ENCODE data around the gene C1QL3. TPM values are rescaled to one million over a fixed set of nuclear protein-coding genes. Genes with fewer than 3 reads are reported as not detected.

Gene C1QL3
- total and polyA plus RNA-seq, 10 of the 15 experiments (the other 5 are each of a cell fraction or from before 2014, with no cell fraction given), result 0.03 to 1.2 (median 0.50) TPM

DNA sequence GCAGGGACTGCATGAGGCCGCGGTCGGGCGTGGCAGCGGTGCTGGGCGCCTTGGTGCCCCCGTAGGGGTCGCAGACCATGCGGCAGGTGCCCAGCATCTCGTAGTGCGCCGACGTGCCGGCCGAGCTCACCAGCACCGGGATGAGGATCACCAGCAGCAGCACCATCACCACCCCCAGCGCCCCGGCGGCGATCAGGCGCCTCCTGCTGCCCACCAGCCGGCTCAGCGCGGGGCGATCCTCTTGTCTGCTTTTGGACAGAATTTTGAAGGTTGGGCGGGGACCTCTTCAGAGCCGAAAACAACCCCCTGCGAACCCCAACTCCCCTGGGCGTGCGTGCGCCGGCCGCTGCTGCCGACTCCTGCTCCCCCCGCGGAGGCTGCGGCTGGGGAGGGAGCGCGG, 779 bp downstream of the C1QL3 start:
- WGBS (ENCODE audit: insufficient coverage, insufficient replicate concordance, low lambda C conversion rate, missing lambda C conversion rate), result 2% methylated on average over 26 of the region's 39 CpGs
- in situ Hi-C loops (cut with MboI) (no loop called here), intact Hi-C loops (cut with micrococcal nuclease; ENCODE audit: unreplicated experiment) (no loop called here)
- TF ChIP-seq SIX5 (IDR thresholded peaks at IDR 0.05; ENCODE audit: low read depth, low read length, severe bottlenecking) (no peak), BHLHE40 (IDR thresholded peaks at IDR 0.05; ENCODE audit: borderline replicate concordance in 1 of 2, low read depth in 2 of 2, low read length in 1 of 2) (0 out of 4 replicates have a peak, but pooled peaks of 1 of the 2 experiments have one; percentile 11), RAD21 (IDR thresholded peaks at IDR 0.05; ENCODE audit: insufficient read depth, low read depth, low read length) (peak; percentile 47), SMC3 (IDR thresholded peaks at IDR 0.05; ENCODE audit: borderline replicate concordance, low read length) (peak; percentile 32; the same call in 1 of the 2 replicates)
- TF ChIP-seq, protein P1, sequence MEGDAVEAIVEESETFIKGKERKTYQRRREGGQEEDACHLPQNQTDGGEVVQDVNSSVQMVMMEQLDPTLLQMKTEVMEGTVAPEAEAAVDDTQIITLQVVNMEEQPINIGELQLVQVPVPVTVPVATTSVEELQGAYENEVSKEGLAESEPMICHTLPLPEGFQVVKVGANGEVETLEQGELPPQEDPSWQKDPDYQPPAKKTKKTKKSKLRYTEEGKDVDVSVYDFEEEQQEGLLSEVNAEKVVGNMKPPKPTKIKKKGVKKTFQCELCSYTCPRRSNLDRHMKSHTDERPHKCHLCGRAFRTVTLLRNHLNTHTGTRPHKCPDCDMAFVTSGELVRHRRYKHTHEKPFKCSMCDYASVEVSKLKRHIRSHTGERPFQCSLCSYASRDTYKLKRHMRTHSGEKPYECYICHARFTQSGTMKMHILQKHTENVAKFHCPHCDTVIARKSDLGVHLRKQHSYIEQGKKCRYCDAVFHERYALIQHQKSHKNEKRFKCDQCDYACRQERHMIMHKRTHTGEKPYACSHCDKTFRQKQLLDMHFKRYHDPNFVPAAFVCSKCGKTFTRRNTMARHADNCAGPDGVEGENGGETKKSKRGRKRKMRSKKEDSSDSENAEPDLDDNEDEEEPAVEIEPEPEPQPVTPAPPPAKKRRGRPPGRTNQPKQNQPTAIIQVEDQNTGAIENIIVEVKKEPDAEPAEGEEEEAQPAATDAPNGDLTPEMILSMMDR (IDR thresholded peaks at IDR 0.05 in 2 of 3, conservative IDR thresholded peaks at IDR 0.05 in 1 of 3; ENCODE audit: control insufficient read depth in 2 of 3, extremely low read depth in 1 of 3, insufficient read depth in 1 of 3, low read depth in 3 of 3, low read length in 3 of 3), result peak; percentile 31 to 49 (median 42); a peak in 5 of 6 replicates
- TF ChIP-seq, protein P2, sequence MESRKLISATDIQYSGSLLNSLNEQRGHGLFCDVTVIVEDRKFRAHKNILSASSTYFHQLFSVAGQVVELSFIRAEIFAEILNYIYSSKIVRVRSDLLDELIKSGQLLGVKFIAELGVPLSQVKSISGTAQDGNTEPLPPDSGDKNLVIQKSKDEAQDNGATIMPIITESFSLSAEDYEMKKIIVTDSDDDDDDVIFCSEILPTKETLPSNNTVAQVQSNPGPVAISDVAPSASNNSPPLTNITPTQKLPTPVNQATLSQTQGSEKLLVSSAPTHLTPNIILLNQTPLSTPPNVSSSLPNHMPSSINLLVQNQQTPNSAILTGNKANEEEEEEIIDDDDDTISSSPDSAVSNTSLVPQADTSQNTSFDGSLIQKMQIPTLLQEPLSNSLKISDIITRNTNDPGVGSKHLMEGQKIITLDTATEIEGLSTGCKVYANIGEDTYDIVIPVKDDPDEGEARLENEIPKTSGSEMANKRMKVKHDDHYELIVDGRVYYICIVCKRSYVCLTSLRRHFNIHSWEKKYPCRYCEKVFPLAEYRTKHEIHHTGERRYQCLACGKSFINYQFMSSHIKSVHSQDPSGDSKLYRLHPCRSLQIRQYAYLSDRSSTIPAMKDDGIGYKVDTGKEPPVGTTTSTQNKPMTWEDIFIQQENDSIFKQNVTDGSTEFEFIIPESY (IDR thresholded peaks at IDR 0.05), result no peak
- H3K27me3 ChIP-seq (replicated peaks in 1 of 2; ENCODE audit: control insufficient read depth in 2 of 2, insufficient read depth in 2 of 2, low read length in 1 of 2), result peaks cover 2 to 3% of the 10 kb centered on the region in 2 experiments; a peak in 1 of 4 replicates
- BruUV-seq (replicated peaks), result no TSS peak
- H4K20me1 ChIP-seq (ENCODE audit: control insufficient read depth, insufficient read depth), result no peaks in the 10 kb centered on the region
- ChIA-PET RAD21 (ENCODE audit: unreplicated experiment) (interaction anchor here (1.1 kb wide), 1 partner anchor 81 kb away, joined by 4 read pairs; no protein-coding TSS in a partner anchor), POLR2A (interaction anchor here (0.6 kb wide), 1 partner anchor 75 kb away, joined by 4 read pairs; no protein-coding TSS in a partner anchor), SMC1A (ENCODE audit: uncharacterized antibody, unreplicated experiment) (no interaction called here), CTCF (no interaction called here)
- H3K4me1 ChIP-seq (ENCODE audit: control insufficient read depth, insufficient read depth, low read length), result peaks cover 8% of the 10 kb centered on the region
- ATAC-seq (peak; percentile 59), DNase-seq (ENCODE audit: low read depth, low spot score) (no peak), FAIRE-seq (no peak)
- no peak overlapping the region for H3K27ac ChIP-seq (ENCODE audit: control insufficient read depth, insufficient read depth)
- no peaks in the 10 kb centered on the region for H3K36me3 ChIP-seq (ENCODE audit: control insufficient read depth in 2 of 2, insufficient read depth in 2 of 2, low read length in 1 of 2)
- H3K9me3 ChIP-seq (replicated peaks; ENCODE audit: control insufficient read depth, insufficient read depth, low read length), result no peaks in the 10 kb centered on the region
- H3K79me2 ChIP-seq (ENCODE audit: control insufficient read depth, insufficient read depth, low read length), result no peaks in the 10 kb centered on the region
- no peak overlapping the region; the same call in 1 of the 2 replicates for H3K9ac ChIP-seq (ENCODE audit: control insufficient read depth, insufficient read depth, low read length)
- H2AFZ ChIP-seq (ENCODE audit: control insufficient read depth, low read depth, low read length), result peak overlapping the region; percentile 33
- peak overlapping the region; percentile 62 for H3K4me3 ChIP-seq
- H3K4me2 ChIP-seq (ENCODE audit: control insufficient read depth, insufficient read depth), result peak overlapping the region; percentile 98

All from GM12878 (cell line).